GM23338 (cell line): Measurements from ENCODE around the gene GREB1L. TPM values are rescaled to one million over a fixed set of nuclear protein-coding genes. Genes with fewer than 3 reads are reported as not detected.
A peak's percentile ranks its signal among the peaks of the same experiment; 100 is the strongest.

Experiments used
- ATAC-seq: fragments of 200-7000 bp; cut with Tn5 transposase; 3 replicates; pipeline ENCODE4 v1.9.1; 2020
- DNase-seq: peaks from one replicate; pipeline ENCODE4 v3.0.0-alpha.2; 2015; ENCODE audit warnings: low spot score
- H2AFZ ChIP-seq: fragments of 200-600 bp; sonication (generic); 2 replicates; pipeline ENCODE4 v1.8.0; 2016; ENCODE audit warnings: antibody characterized with exemption, mild to moderate bottlenecking, moderate library complexity
- H3F3A ChIP-seq: fragments of 200-600 bp; sonication (generic); replicated peaks from 2 replicates; pipeline ENCODE4 v1.8.0; 2017; ENCODE audit warnings: antibody characterized with exemption, mixed run types, low read depth
- H3K27ac ChIP-seq: fragments of 200-600 bp; sonication (generic); 2 replicates; pipeline ENCODE4 v1.6.1; 2016; ENCODE audit warnings: low read depth
- H3K27me3 ChIP-seq: fragments of 200-600 bp; sonication (generic); 2 replicates; pipeline ENCODE4 v1.8.0; 2016; ENCODE audit warnings: mild to moderate bottlenecking, mixed run types, moderate library complexity; ENCODE audit not compliant: insufficient read depth
- H3K36me3 ChIP-seq: fragments of 200-600 bp; sonication (generic); 2 replicates; pipeline ENCODE4 v1.8.0; 2016; ENCODE audit warnings: mild to moderate bottlenecking; ENCODE audit not compliant: insufficient read depth
- H3K4me1 ChIP-seq: fragments of 200-600 bp; sonication (generic); 2 replicates; pipeline ENCODE4 v1.8.0; 2016; ENCODE audit warnings: mild to moderate bottlenecking, moderate library complexity; ENCODE audit not compliant: insufficient read depth
- H3K4me2 ChIP-seq: fragments of 200-600 bp; sonication (generic); 2 replicates; pipeline ENCODE4 v1.7.1; 2017; ENCODE audit warnings: mixed run types
- H3K4me3 ChIP-seq: fragments of 200-600 bp; sonication (generic); 2 replicates; pipeline ENCODE4 v1.6.1; 2016; ENCODE audit warnings: mixed run types
- H3K79me2 ChIP-seq: fragments of 200-600 bp; sonication (generic); replicated peaks from 2 replicates; pipeline ENCODE4 v1.8.0; 2017; ENCODE audit warnings: mild to moderate bottlenecking; ENCODE audit not compliant: insufficient read depth
- H3K9me2 ChIP-seq: fragments of 200-600 bp; sonication (generic); 2 replicates; pipeline ENCODE4 v1.8.0; 2017; ENCODE audit not compliant: insufficient read depth
- H4K20me1 ChIP-seq: fragments of 200-600 bp; sonication (generic); replicated peaks from 2 replicates; pipeline ENCODE4 v1.8.0; 2017; ENCODE audit warnings: mild to moderate bottlenecking; ENCODE audit not compliant: insufficient read depth
- H3K27ac Mint-ChIP-seq: 2 replicates; pipeline ENCODE4 v1.8.0; 2020; ENCODE audit warnings: inconsistent platforms, mild to moderate bottlenecking, moderate library complexity, mixed read lengths
- H3K27me3 Mint-ChIP-seq: 3 replicates; pipeline ENCODE4 v1.8.0; 2022; ENCODE audit warnings: low read depth, mild to moderate bottlenecking, moderate library complexity, mixed read lengths, inconsistent platforms; ENCODE audit not compliant: insufficient read depth, poor library complexity
- H3K36me3 Mint-ChIP-seq: 3 replicates; pipeline ENCODE4 v1.8.0; 2021; ENCODE audit warnings: low read depth, mild to moderate bottlenecking, inconsistent platforms, moderate library complexity, mixed read lengths
- H3K4me1 Mint-ChIP-seq: 3 replicates; pipeline ENCODE4 v1.8.0; 2020; ENCODE audit warnings: mild to moderate bottlenecking, inconsistent platforms, mixed read lengths
- H3K4me3 Mint-ChIP-seq: 3 replicates; pipeline ENCODE4 v1.8.0; 2021; ENCODE audit warnings: moderate library complexity, mild to moderate bottlenecking, inconsistent platforms, mixed read lengths
- H3K9me3 Mint-ChIP-seq: 3 replicates; pipeline ENCODE4 v1.8.0; 2020; ENCODE audit warnings: moderate library complexity, mild to moderate bottlenecking, inconsistent platforms, mixed read lengths
- CREB1 ChIP-seq: fragments of 250-450 bp; sonication (Bioruptor Pico); IDR thresholded peaks from 2 replicates; pipeline ENCODE4 v1.5.0; 2020; ENCODE audit warnings: low read depth, mild to moderate bottlenecking, moderate library complexity
- EZH2 ChIP-seq: fragments of 200-600 bp; sonication (generic); IDR thresholded peaks from one replicate; pipeline ENCODE4 v1.8.0; 2017; ENCODE audit warnings: antibody characterized with exemption, mild to moderate bottlenecking, low read depth; ENCODE audit not compliant: unreplicated experiment
- JUNB ChIP-seq: IDR thresholded peaks from one replicate; pipeline ENCODE4 v1.6.1; 2016; ENCODE audit warnings: antibody characterized with exemption; ENCODE audit not compliant: unreplicated experiment
- NANOG ChIP-seq: IDR thresholded peaks from 2 replicates; pipeline ENCODE4 v1.6.1; 2016; ENCODE audit warnings: antibody characterized with exemption, borderline replicate concordance
- POLR2AphosphoS5 ChIP-seq: IDR thresholded peaks from 2 replicates; pipeline ENCODE4 v1.6.1; 2016; ENCODE audit warnings: antibody characterized with exemption, low read depth
- STAT1 ChIP-seq: IDR thresholded peaks from one replicate; pipeline ENCODE4 v1.6.1; 2016; ENCODE audit warnings: antibody characterized with exemption; ENCODE audit not compliant: unreplicated experiment
- ZNF114 ChIP-seq: fragments of 250-450 bp; sonication (Bioruptor Pico); IDR thresholded peaks from 2 replicates; pipeline ENCODE4 v1.5.0; 2020; ENCODE audit warnings: mild to moderate bottlenecking, moderate library complexity
- ZNF331 ChIP-seq: fragments of 250-450 bp; sonication (Bioruptor Pico); IDR thresholded peaks from 2 replicates; pipeline ENCODE4 v1.5.0; 2020; ENCODE audit warnings: low read depth, mild to moderate bottlenecking, moderate library complexity
- polyA plus RNA-seq: library from polyadenylated mRNA; unstranded; fragments of >200 nt; fragmentation: Nextera tagmentation; extraction: Ambion mirVana; gene quantifications from 2 replicates; pipeline ENCODE4 v1.2.1, GENCODE V29; 2016
- total RNA-seq: library from RNA; depleted of rRNA; stranded (reverse); fragments of >200 nt; shearing (Covaris generic); gene quantifications from 2 replicates; pipeline ENCODE4 v1.2.3, GENCODE V29; 2014
- TF ChIP-seq, protein P1 (sequence below): fragments of 250-450 bp; sonication (Bioruptor Pico); IDR thresholded peaks from 2 replicates; pipeline ENCODE4 v1.5.0; 2020; ENCODE audit warnings: mild to moderate bottlenecking, moderate library complexity
- TF ChIP-seq, protein P2 (sequence below), 2 experiments: fragments of 200-600 bp in 1 of 2; sonication (generic) in 1 of 2; conservative IDR thresholded peaks; 2 replicates each; pipeline versions ENCODE4 v1.5.1 to v1.6.1; 2016 to 2017; ENCODE audit warnings: antibody characterized with exemption in 2 of 2, low read depth in 2 of 2, mild to moderate bottlenecking in 2 of 2, moderate library complexity in 1 of 2
- TF ChIP-seq, protein P3 (sequence below): IDR thresholded peaks from 2 replicates; pipeline ENCODE4 v1.6.1; 2016; ENCODE audit warnings: antibody characterized with exemption
- TF ChIP-seq, protein P4 (sequence below): IDR thresholded peaks from one replicate; pipeline ENCODE4 v1.6.1; 2018; ENCODE audit warnings: antibody characterized with exemption; ENCODE audit not compliant: unreplicated experiment

Gene GREB1L
- total and polyA plus RNA-seq, 2 experiments from 2014 or later, result 0.03 to 0.29 TPM

DNA sequence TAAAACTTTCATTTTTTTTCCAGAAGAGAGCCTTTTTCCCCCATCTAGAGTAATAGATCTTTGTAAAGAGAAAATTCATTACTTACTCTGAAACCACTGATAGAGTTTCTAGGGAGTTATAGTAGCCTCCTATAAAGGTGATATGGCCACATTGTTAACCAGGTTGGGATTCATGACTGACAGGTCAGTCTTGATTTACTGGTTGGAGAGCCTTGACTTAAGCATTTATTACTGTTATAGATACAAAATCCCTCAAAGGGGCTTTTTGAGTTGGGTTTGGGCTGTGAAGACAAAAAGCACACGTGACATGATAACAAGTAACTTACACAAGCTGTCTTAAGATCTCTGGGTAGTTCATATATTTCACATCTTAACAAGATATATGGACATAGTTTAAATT lies 141.0 kb downstream of the GREB1L start (continued):
- no peak for TF ChIP-seq ZNF114 (CRISPR knock-in tag)

DNA sequence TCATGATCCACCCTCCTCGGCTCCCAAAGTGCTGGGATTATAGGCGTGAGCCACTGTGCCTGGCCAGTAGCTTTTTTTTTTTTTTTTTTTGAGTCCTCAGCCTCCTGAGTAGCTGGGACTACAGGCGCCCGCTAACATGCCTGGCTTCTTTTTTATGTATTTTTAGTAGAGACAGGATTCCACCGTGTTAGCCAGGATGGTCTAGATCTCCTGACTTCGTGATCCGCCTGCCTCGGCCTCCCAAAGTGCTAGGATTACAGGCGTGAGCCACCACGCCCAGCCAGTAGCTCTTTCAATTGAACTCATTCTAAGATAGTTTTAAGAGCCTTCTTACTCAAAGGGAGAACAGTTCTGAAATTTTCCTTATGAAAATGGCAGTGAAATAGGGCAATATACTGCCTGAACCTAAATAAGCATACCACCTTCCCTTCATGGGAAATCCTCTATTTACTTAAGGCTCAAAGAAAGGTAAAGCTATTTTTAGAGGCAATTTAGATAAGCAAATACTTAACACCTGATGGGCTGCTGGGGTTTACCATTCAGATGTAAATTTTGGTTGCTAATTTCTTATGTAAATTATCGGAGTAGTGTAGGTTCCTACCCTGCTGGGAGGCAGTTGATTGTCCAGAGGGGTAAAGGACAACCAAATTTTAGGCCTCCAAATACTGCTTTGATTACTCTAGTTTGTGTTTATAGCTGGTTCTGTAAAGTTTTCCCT lies 144.7 kb downstream of the GREB1L start:
- Histone ChIP-seq H3K4me2 (no peak overlapping the region), H3K27ac (no peak overlapping the region)
- TF ChIP-seq POLR2AphosphoS5 (peak; percentile 45; the same call in 1 of the 2 replicates), NANOG (peak; percentile 97), CREB1 (CRISPR knock-in tag) (0 out of 2 replicates have a peak, but pooled peaks have one; percentile 33), STAT1 (no peak), ZNF331 (CRISPR knock-in tag) (no peak), ZNF114 (CRISPR knock-in tag) (no peak), JUNB (no peak), EZH2 (no peak)
- TF ChIP-seq, protein P1, sequence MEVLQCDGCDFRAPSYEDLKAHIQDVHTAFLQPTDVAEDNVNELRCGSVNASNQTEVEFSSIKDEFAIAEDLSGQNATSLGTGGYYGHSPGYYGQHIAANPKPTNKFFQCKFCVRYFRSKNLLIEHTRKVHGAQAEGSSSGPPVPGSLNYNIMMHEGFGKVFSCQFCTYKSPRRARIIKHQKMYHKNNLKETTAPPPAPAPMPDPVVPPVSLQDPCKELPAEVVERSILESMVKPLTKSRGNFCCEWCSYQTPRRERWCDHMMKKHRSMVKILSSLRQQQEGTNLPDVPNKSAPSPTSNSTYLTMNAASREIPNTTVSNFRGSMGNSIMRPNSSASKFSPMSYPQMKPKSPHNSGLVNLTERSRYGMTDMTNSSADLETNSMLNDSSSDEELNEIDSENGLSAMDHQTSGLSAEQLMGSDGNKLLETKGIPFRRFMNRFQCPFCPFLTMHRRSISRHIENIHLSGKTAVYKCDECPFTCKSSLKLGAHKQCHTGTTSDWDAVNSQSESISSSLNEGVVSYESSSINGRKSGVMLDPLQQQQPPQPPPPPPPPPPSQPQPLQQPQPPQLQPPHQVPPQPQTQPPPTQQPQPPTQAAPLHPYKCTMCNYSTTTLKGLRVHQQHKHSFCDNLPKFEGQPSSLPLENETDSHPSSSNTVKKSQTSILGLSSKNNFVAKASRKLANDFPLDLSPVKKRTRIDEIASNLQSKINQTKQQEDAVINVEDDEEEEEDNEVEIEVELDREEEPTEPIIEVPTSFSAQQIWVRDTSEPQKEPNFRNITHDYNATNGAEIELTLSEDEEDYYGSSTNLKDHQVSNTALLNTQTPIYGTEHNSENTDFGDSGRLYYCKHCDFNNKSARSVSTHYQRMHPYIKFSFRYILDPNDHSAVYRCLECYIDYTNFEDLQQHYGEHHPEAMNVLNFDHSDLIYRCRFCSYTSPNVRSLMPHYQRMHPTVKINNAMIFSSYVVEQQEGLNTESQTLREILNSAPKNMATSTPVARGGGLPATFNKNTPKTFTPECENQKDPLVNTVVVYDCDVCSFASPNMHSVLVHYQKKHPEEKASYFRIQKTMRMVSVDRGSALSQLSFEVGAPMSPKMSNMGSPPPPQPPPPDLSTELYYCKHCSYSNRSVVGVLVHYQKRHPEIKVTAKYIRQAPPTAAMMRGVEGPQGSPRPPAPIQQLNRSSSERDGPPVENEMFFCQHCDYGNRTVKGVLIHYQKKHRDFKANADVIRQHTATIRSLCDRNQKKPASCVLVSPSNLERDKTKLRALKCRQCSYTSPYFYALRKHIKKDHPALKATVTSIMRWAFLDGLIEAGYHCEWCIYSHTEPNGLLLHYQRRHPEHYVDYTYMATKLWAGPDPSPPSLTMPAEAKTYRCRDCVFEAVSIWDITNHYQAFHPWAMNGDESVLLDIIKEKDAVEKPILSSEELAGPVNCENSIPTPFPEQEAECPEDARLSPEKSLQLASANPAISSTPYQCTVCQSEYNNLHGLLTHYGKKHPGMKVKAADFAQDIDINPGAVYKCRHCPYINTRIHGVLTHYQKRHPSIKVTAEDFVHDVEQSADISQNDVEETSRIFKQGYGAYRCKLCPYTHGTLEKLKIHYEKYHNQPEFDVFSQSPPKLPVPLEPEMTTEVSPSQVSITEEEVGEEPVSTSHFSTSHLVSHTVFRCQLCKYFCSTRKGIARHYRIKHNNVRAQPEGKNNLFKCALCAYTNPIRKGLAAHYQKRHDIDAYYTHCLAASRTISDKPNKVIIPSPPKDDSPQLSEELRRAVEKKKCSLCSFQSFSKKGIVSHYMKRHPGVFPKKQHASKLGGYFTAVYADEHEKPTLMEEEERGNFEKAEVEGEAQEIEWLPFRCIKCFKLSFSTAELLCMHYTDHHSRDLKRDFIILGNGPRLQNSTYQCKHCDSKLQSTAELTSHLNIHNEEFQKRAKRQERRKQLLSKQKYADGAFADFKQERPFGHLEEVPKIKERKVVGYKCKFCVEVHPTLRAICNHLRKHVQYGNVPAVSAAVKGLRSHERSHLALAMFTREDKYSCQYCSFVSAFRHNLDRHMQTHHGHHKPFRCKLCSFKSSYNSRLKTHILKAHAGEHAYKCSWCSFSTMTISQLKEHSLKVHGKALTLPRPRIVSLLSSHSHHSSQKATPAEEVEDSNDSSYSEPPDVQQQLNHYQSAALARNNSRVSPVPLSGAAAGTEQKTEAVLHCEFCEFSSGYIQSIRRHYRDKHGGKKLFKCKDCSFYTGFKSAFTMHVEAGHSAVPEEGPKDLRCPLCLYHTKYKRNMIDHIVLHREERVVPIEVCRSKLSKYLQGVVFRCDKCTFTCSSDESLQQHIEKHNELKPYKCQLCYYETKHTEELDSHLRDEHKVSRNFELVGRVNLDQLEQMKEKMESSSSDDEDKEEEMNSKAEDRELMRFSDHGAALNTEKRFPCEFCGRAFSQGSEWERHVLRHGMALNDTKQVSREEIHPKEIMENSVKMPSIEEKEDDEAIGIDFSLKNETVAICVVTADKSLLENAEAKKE (CRISPR knock-in tag), result no peak
- TF ChIP-seq, protein P2, sequence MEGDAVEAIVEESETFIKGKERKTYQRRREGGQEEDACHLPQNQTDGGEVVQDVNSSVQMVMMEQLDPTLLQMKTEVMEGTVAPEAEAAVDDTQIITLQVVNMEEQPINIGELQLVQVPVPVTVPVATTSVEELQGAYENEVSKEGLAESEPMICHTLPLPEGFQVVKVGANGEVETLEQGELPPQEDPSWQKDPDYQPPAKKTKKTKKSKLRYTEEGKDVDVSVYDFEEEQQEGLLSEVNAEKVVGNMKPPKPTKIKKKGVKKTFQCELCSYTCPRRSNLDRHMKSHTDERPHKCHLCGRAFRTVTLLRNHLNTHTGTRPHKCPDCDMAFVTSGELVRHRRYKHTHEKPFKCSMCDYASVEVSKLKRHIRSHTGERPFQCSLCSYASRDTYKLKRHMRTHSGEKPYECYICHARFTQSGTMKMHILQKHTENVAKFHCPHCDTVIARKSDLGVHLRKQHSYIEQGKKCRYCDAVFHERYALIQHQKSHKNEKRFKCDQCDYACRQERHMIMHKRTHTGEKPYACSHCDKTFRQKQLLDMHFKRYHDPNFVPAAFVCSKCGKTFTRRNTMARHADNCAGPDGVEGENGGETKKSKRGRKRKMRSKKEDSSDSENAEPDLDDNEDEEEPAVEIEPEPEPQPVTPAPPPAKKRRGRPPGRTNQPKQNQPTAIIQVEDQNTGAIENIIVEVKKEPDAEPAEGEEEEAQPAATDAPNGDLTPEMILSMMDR (conservative IDR thresholded peaks at IDR 0.05; ENCODE audit: low read depth in 2 of 2), result no peak
- TF ChIP-seq, protein P3, sequence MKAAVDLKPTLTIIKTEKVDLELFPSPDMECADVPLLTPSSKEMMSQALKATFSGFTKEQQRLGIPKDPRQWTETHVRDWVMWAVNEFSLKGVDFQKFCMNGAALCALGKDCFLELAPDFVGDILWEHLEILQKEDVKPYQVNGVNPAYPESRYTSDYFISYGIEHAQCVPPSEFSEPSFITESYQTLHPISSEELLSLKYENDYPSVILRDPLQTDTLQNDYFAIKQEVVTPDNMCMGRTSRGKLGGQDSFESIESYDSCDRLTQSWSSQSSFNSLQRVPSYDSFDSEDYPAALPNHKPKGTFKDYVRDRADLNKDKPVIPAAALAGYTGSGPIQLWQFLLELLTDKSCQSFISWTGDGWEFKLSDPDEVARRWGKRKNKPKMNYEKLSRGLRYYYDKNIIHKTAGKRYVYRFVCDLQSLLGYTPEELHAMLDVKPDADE, result no peak
- TF ChIP-seq, protein P4, sequence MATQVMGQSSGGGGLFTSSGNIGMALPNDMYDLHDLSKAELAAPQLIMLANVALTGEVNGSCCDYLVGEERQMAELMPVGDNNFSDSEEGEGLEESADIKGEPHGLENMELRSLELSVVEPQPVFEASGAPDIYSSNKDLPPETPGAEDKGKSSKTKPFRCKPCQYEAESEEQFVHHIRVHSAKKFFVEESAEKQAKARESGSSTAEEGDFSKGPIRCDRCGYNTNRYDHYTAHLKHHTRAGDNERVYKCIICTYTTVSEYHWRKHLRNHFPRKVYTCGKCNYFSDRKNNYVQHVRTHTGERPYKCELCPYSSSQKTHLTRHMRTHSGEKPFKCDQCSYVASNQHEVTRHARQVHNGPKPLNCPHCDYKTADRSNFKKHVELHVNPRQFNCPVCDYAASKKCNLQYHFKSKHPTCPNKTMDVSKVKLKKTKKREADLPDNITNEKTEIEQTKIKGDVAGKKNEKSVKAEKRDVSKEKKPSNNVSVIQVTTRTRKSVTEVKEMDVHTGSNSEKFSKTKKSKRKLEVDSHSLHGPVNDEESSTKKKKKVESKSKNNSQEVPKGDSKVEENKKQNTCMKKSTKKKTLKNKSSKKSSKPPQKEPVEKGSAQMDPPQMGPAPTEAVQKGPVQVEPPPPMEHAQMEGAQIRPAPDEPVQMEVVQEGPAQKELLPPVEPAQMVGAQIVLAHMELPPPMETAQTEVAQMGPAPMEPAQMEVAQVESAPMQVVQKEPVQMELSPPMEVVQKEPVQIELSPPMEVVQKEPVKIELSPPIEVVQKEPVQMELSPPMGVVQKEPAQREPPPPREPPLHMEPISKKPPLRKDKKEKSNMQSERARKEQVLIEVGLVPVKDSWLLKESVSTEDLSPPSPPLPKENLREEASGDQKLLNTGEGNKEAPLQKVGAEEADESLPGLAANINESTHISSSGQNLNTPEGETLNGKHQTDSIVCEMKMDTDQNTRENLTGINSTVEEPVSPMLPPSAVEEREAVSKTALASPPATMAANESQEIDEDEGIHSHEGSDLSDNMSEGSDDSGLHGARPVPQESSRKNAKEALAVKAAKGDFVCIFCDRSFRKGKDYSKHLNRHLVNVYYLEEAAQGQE, result no peak

More for the DNA sequence above, 144.7 kb downstream of the GREB1L start:
- Mint-ChIP-seq H3K9me3 (no peaks in the 10 kb centered on the region), H3K27me3 (peaks cover 91% of the 10 kb centered on the region), H3K4me1 (peaks cover 7% of the 10 kb centered on the region), H3K27ac (no peak overlapping the region), H3K36me3 (no peaks in the 10 kb centered on the region), H3K4me3 (no peak overlapping the region)
- H4K20me1 ChIP-seq, result peaks cover 23% of the 10 kb centered on the region
- ATAC-seq, result peak; percentile 95
- H3K79me2 ChIP-seq, result no peaks in the 10 kb centered on the region
- H3K4me1 ChIP-seq, result no peaks in the 10 kb centered on the region
- no peaks in the 10 kb centered on the region for H3F3A ChIP-seq
- no peak overlapping the region for H2AFZ ChIP-seq
- H3K9me2 ChIP-seq, result no peaks in the 10 kb centered on the region
- H3K4me3 ChIP-seq, result no peak overlapping the region
- H3K36me3 ChIP-seq, result no peaks in the 10 kb centered on the region
- peak; percentile 97 for DNase-seq
- H3K27me3 ChIP-seq, result peaks cover 97% of the 10 kb centered on the region
